A204.1 (cell line): ENCODE measurements around the gene MRTFB.
"Not testable (repeated sequence)": the region's sequence is repeated elsewhere in the genome, so short reads cannot be mapped to it uniquely, and the experiment has no call there.

Source experiments
- FAIRE-seq: peaks from 2 replicates; lab custom pipeline; 2012; peaks lifted over from hg19 to GRCh38; lab: Jason Lieb, UNC

Gene MRTFB

DNA sequence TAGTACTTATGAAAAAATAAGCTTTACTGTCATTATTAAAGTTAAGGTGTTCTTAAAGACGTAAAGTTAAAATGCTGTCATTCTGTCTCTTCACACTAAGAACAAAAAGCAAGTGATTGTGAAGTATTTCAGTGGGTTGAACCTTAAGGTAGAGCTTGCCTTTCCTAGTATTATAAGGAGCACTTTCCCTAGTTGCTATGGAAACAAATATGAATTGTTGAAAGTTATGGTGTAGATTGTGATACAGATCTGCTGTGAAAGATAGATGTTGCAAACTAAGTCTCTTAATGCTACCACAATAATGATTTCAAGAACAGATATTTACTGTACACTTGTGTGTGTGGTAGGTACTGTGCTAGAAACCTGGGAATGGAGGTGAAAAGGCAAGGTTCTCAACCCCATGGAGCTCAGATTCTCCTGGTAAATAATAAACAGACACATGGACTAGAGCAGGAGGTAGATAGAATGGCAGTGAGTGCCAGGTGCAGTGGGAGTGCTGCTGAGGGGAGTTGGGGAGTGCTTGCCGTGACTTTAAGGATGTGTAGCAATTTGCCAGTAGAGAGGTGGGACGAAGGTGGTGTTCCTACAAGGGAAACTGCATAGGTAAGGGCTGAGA is 34.7 kb downstream of the MRTFB start:
- no peak for FAIRE-seq

DNA sequence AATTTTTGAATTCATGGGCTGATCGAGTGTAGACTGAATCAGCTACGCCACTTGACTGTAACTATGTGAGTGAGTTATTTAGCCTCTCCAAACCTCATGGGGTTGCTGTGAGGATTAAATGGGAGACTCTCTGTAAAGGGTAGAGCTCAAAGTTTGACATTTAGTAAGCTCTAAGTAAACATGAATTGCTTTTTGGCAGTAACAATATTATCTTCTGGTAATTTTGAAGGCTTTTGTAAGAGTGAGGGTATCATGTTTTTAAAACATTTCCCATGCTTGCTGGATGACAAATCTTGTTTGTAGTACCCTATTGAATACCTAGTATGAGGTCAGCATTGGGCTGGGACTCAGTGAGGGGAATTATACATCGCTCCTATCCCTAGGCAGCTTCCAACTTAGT is 35.3 kb downstream of the MRTFB start:
- no peak for FAIRE-seq

DNA sequence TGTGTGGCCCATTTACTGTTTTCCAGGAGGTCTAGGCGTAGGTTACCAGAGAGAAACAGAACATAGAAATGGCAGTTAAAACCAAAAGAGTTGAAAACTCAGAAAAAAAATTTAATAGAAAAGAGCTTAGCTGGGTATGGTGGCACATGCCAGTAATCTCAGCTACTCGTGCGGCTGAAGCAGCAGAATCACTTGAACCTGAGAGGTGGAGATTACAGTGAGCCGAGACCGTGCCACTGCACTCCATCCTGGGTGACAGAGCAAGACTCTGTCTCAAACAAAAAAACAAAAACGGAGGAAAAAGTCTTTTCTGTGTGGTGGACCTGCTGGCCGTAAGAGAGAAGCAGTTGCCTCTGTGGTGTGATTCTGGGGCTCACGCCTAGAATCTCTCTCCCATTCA is 35.8 kb downstream of the MRTFB start:
- no peak for FAIRE-seq

DNA sequence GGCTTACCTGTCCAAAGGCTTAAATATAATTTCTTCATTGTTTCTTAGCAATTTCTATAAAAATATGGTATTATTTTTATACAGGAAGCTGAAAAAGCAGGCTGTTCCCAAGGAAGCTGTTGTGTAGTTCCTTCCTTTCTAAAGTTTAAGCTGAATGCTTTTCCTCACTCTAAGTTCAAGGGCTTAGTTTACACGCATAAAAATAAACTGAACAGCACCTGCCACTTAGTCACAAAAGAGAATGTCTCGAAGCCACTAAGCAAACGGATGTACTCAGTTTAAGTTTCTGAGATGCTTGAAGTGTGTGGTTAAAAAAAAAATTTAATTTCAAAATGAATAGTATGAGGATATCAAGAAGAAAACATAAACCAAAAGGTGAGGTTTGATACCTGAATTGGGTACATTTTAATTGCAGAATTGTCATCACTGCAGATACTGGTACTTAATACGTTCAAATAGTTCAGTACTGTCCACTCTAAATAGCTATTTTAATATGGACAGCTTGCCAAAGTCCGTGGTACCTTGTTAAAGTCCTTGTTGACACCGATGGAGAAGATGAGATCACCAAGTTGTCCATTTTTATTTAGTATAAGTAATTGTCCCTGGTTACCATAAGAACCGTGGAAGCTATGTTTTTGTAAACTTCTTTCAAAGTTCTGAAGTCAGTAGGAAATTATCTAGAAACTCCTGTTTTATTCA is 38.1 kb downstream of the MRTFB start:
- no peak for FAIRE-seq

DNA sequence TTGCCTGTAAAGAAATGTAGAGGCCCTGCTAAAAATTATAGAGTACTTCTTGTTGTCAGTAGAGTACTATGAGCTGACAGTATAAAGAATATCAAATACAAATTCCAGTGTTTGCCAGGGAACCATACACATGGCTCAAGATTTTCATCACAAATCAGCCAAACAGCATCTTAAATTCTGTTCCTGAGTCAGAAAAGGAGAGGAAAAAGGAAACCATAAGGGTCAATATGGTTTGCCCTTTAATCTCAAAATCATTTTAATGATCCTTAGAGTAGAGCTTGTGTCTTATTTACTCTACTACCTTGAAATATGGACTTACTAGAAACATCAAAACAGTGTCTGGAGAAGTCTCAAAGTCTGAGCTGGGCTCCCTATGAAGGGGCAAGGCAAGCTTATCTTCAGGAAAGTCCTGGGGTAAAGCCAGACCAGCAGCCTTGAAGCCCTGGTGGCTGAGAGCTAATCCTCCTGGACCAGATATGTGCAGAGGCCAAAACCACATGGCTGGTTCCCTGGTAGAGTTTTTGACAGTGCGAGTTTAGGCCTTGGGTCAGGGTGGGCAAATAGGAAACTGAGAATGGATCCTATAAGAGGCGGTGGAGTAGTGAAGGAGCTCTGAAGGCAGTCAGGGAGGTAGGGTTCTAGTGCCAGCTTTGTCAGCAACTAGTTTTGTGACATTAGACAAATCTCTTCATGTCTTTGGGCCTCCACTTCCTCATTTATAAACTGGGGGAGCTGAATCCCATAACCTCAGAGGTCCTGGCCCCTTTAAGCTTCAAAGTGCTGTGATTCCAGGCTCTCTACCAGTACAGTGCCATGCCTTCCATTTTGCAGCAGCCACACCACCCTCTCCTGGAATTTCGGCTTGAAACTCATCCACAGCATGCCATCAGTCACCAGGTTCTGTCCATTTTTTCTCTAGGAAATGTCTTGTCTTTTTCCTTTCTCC is 38.9 kb downstream of the MRTFB start:
- FAIRE-seq: no peak

DNA sequence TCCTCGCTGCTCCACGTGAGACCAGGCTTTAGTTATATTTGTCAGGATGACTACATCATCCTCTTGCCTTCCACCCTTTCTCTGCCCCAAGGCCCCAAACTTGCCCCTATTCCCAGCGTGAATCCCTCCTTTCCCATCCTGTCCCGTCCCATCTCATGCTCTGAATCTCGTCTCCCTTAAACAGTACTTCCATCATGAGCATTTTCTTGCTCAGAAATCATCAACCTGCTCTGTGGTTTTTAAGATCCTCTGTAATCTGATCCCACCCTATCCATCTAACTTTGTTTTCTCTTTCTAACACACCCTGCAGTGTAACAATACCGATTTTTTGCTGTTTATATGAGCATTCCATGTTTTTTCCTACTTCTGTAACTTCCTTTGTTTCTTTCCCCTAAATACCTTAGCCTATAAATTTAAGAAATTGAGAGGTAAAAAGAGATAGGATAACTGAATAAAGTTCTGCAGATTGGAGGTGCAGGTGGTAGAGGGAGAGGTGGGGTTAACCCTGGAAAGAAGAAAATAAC is 39.7 kb downstream of the MRTFB start:
- no peak for FAIRE-seq

DNA sequence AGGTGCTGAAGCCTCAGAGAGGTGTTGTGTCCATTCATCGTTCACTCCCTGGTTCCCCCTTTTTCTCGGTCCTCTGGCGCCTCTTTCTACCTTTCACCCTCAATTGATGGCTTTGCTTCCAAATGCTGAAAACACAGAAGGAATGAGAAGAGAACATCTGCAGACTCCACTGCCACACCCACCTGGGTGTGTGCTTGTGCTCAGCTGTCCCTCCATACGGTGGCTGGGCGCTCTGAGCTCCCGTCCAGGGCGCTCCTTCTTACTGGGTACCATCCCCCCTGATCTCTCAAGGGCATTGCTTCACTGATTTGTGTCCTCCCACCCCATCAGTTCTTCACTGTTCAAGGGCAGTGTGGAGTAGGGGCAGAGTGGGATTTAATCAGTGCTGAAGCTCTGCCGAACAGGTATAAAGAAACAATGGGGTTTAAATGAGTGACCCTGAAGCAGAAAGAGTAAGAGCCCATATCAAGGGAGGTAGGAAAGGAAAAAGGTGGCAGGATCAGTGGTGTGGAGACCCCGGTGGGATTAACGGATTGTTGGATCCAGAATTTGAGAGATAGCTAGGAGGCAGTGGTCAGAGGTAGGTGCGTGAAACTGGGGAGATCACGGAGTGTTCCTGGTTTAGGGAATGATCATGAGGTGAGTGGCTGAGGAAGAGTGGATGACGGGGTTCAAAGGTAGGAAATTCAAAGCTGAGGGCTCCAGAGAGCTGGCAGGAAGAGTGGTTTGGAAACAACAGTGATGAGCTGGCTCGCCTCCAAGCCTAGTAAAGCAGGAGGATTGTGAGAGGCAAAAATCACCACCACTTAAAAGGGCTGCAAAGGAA is 40.8 kb downstream of the MRTFB start:
- no peak for FAIRE-seq

DNA sequence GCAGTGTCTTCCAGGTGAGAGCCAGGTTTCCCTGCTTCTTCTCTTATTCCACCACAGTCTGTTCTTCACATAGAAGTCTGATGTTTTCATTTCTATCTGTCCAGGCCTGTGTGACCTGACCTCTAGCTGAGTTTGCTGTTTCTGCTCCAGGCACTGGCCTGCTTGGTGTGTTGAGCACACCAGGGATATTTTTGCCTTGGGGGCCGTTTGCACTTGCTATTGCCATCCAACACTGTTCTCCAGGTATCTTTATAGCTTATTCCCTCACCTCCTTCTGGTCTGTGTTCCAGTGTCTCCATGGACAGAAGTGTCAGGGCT is 41.4 kb downstream of the MRTFB start:
- no peak for FAIRE-seq

DNA sequence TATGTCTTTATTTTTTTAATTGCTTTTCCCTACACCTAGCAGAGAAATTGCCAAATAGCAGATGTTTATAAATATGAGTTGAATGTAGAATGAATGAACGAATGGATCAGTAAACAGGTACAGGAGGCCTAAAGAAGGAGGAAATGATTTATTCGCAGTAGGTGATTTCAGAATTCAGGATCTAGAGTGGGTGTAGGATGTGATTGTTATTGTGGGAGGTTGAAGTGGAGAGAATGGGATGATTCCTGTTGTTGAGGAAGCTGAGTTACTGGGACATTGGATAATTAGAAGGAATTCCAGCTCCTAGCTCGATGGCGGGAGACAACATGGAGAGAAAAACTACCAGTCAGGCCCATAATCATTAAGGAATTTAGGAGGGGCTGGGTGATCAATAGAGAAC is 42.2 kb downstream of the MRTFB start:
- FAIRE-seq: no peak

DNA sequence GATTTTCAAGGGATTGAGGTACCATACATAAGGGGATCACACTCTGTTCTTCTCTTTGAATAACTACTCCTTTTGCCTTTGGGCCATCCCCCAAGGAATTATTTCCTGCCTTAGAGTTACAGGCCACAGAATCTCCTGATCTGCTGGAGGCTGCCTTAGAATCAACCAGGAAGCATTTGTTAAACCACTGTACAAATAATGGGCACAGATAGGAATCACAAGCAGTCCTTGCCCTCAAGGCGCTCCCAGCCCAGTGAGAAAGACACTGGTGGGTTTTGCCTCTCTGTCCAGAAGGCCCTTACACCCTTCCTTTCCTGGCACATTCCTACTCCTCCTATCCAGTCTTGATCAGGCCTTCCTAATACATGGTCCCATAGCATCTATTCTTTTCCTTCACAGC is 45.9 kb downstream of the MRTFB start:
- FAIRE-seq: no peak

DNA sequence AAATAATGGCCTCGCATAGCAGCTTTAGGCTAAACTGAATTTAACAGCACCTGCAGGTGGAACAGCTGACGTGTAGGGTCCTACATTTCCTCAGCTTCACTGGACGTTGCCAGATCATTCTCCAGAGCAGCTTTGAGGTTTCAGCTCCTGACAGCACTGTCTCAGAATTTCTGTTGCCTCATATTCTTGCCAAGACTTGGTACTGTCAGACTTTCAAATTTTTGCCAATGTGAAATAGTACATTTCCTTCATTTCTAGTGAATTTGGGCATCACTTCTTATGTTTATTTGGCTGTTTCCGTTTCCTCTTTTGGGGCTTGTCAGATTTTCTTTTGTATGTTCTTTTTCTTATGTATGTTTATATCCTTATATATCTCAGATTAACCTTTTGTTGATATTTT is 48.7 kb downstream of the MRTFB start:
- no peak for FAIRE-seq

DNA sequence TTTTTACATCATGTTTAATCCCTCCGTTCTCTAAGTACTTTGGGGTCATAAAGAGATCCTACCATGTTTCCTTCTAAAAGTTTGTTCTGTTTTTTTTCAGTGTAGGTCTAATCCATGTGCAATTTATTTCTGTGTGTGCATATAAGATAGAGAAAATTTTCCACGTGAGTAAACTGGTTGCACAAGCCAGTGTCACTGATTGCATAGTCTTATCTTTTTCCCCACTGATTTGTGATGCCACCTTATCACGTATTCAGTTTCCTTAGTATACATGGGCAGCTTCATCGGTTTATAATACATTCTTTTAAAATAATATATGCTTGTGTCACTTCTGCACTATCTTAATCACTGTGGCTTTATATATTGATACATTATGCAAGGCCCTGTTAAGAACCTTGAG is 49.2 kb downstream of the MRTFB start:
- no peak for FAIRE-seq

DNA sequence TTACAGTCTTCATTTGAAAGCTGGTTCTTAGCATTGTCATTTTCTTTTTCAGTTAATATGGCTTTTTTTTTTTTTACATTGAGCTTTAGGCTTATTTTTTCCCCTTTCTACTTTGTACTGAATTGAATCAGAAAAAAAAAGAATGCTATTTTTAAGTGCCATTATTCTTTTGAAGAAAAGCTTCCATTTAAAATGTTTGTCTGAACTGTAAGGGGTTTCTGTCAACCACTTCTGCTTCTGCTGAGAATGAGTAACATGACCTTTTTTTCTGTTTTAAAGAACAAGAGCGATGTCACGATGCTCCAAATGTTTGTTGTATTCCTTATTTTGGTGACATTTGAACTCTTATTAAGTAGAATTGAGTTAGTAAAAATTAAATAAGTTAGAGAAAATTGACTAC is 50.0 kb downstream of the MRTFB start:
- FAIRE-seq: no peak

DNA sequence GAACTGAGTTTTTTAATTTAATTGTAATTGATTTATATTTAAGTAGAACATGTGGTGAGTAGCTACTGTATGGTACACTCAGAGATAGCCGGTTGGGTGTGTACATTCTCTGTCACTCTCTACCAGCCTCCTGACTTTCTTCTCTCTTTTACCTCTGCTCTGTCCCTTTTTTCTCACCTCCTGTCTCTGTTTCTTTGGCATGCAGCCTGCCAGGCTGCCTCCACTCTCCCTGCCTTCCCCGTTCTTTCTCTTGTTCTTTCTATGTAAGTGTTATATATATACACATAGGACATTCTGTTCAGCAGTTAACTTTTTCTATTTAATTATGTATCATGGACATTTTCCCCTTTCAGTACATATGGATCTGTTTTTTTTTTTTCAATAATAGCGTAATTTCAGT is 50.8 kb downstream of the MRTFB start:
- no peak for FAIRE-seq

DNA sequence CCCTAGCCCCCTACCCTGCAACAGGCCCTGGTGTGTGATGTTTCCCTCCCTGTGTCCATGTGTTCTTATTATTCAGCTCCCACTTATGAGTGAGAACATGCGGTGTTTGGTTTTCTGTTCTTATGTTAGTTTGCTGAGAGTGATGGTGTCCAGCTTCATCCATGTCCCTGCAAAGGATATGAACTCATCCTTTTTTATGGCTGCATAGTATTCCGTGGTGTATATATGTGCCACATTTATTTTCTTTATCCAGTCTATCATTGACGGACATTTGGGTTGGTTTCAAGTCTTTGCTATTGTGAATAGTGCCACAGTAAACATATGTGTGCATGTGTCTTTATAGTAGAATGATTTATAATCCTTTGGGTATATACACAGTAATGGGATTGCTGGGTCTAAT is 51.3 kb downstream of the MRTFB start:
- FAIRE-seq: not testable (repeated sequence)

DNA sequence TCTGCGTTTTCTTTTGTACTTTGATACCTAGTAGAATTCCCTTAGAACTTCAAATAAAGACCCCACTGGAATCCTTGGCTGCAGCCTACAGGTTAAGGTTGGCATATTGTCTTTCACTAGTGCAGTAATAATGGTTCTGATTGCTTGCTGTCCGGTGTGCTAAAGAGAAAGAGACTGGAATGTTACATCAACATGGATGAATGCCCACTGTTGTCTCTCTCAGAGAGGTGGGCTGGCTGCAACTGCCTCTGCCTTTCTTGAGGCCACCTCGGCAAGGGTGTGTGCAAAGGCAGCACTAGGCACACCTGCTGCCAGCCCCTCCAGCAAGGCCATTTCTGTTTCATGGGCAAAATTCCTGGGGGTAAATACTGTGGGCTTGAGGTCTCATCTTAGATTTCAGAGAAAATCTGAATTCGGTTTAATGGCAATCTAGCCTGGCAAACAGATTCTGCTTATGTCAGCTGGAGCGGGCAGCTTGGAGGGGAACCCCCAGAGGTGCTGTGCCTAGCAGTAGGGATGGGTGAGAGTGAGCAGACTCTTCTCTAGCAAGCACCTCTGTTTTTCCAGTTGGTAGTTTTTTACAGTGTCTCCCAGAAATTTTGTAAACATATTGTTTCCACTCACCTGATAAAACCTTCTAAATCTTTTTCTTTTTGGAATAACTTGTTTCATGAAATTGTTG is 54.0 kb downstream of the MRTFB start:
- FAIRE-seq: no peak

DNA sequence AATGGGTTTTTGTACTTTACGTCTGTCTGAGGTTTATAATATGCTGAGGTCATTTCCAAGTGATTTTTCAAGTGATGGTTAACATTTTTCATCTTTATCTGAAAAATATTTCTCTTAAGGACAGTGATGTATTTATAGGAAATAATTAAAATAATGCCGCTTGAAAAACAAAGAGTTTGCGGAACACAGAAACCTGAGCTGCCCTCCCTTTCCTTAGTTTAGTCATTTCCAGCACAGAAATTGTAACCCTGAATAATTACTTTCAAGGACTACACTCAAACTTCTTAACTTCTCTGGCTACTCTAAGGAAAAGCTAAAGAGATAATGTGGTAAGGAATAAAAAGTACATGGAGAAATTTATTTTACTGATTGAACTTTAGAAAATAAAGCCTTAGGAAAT is 54.6 kb downstream of the MRTFB start:
- FAIRE-seq: no peak

DNA sequence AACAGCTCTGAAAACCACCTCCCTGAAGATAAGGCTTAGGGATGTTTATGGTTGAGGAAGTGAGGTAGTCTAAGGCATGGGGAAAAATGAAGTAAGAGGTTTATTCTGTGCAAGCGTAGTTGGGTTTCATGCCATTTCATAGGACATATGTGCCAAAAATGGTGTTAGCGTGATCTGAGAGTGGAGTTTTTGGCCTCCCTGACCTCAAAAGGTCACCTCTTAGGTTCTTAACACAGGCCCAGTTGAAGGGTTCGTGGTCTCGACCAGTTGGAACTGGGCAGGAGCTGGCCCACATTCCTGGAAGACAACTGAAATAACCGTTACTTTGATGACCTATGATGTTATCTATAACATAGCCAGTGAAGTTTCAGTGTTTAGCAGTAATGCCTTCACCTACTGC is 57.0 kb downstream of the MRTFB start:
- no peak for FAIRE-seq

DNA sequence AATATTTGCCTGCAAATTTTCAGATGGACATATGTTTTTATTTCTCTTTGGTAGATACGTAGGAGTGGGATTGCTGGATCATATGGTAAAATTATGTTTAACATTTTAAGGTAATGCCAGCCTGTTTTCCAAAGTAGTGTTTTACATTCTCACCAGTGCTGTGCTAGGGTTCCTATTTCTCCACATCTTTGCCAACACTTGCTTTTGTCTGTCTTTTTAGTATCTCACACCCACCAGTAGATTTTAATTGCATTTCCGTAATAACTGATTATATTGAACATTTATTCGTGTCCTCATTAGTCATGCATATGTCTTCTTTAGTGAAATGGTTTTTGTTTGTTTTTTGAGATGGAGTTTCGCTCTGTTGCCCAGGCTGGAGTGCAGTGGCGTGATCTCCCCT is 58.4 kb downstream of the MRTFB start:
- FAIRE-seq: no peak

DNA sequence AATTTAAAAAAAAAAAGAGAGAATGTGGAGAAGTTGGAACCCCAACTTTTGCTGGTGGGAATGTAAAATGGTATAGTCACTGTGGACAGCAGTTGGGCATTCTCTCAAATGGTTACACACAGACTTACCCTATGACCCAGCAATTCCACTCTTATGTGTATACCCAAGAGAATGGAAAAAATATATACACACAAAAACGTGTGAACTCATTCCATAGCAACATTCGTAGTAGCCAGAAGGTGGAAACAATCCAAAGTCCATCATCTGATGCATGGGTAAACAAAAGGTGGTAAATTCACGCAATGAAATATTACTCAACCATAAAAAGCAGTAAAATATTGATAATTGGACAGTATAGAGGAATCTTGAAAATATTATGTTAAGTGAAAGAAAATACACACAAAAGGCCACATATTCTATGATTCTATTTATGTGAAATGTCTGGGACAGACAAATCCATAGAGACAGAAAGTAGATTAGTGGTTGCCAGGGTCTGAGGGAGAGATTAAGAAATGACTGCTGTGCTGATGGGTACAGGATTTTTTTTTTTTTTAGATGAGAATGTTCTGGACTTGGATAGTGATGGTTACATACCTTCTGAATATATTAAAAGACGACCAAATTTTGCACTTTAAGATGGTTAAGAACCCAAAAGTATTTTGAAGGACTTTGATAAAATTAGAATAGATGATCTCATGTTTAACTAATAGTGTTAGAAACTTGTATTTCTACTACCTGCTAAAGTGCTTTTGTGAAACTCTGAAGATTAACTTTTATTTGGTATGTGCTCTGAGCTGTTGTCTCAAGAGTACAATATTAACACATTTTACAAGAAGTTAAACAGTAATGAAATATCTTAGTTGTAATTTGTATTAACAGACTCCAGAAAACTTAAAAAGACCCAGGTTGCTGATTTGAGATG is 60.9 kb downstream of the MRTFB start:
- FAIRE-seq: no peak

DNA sequence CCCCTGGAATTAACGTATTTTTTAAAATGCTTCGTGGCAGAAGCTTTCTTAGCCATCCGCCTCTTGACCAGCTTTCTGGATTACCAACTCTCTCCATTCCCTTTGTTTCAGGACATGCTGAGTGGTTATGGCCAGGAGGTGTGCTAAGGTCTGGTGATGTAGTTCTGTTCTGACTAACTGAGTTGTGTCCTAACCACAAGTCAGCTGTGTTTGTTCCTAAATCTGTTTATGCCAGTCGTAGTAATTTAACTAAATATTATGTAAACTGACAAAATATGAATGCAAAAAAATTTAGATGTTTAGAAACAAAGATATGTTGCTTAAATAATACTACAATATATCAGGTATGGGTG is 61.6 kb downstream of the MRTFB start:
- no peak for FAIRE-seq
